Neuronal stem cell (in vitro differentiated cells): ENCODE data around the gene IARS2.

ENCODE experiments used
- DNase-seq: peaks from one replicate; pipeline ENCODE4 v3.0.0-alpha.2; 2013; ENCODE audit warnings: low spot score
- H2AFZ ChIP-seq: one replicate; pipeline ENCODE4 v1.6.1; 2013; ENCODE audit warnings: mild to moderate bottlenecking, low read length, inconsistent platforms
- H2AK5ac ChIP-seq: 2 replicates; pipeline ENCODE4 v1.6.1; 2013; ENCODE audit warnings: low read depth, mild to moderate bottlenecking, inconsistent platforms, low read length, moderate library complexity, mixed read lengths
- H2BK120ac ChIP-seq: 2 replicates; pipeline ENCODE4 v1.6.1; 2013; ENCODE audit warnings: low read depth, mild to moderate bottlenecking, inconsistent platforms, low read length, moderate library complexity, mixed read lengths
- H2BK12ac ChIP-seq: one replicate; pipeline ENCODE4 v1.6.1; 2013; ENCODE audit warnings: low read length, inconsistent platforms
- H2BK15ac ChIP-seq: 2 replicates; pipeline ENCODE4 v1.6.1; 2013; ENCODE audit warnings: mild to moderate bottlenecking, low read length, inconsistent platforms, mixed read lengths
- H2BK5ac ChIP-seq: one replicate; pipeline ENCODE4 v1.6.1; 2013; ENCODE audit warnings: inconsistent platforms, mild to moderate bottlenecking, low read length, moderate library complexity
- H3K14ac ChIP-seq: one replicate; pipeline ENCODE4 v1.6.1; 2013; ENCODE audit warnings: low read length, inconsistent platforms
- H3K18ac ChIP-seq: 2 replicates; pipeline ENCODE4 v1.6.1; 2013; ENCODE audit warnings: low read length, inconsistent platforms
- H3K23ac ChIP-seq: 2 replicates; pipeline ENCODE4 v1.6.1; 2013; ENCODE audit warnings: low read depth, mild to moderate bottlenecking, mixed read lengths, low read length, inconsistent platforms; ENCODE audit not compliant: poor library complexity
- H3K27ac ChIP-seq: replicated peaks from 3 replicates; pipeline ENCODE4 v1.5.1; 2013; ENCODE audit warnings: low read length, inconsistent platforms
- H3K27me3 ChIP-seq, 3 experiments: 2 replicates each; pipeline ENCODE4 v1.6.1; 2013; ENCODE audit warnings: low read length in 3 of 3, mild to moderate bottlenecking in 2 of 3, inconsistent platforms in 1 of 3, low read depth in 1 of 3, mixed read lengths in 1 of 3, moderate library complexity in 1 of 3; ENCODE audit not compliant: control insufficient read depth in 3 of 3, insufficient read depth in 3 of 3
- H3K36me3 ChIP-seq, 2 donors: replicated peaks in 1 of 2; 2 replicates each; pipeline ENCODE4 v1.6.1; 2013; ENCODE audit warnings: low read length in 2 of 2; ENCODE audit not compliant: control insufficient read depth in 2 of 2, insufficient read depth in 2 of 2
- H3K4ac ChIP-seq: 2 replicates; pipeline ENCODE4 v1.6.1; 2013; ENCODE audit warnings: inconsistent platforms, mild to moderate bottlenecking, low read length, moderate library complexity
- H3K4me1 ChIP-seq, 2 donors: 1 replicate in 1 of 2; 2 replicates in 1 of 2; pipeline ENCODE4 v1.6.1; 2013; ENCODE audit warnings: low read length in 2 of 2, low read depth in 1 of 2; ENCODE audit not compliant: control insufficient read depth in 2 of 2, insufficient read depth in 1 of 2
- H3K4me2 ChIP-seq: one replicate; pipeline ENCODE4 v1.6.1; 2013; ENCODE audit warnings: mild to moderate bottlenecking, low read length, inconsistent platforms; ENCODE audit not compliant: insufficient read depth, poor library complexity, severe bottlenecking
- H3K4me3 ChIP-seq, 2 donors: 2 replicates each; pipeline ENCODE4 v1.5.1; 2013; ENCODE audit warnings: low read length in 2 of 2, mild to moderate bottlenecking in 2 of 2, inconsistent platforms in 1 of 2, moderate library complexity in 1 of 2
- H3K79me1 ChIP-seq: one replicate; pipeline ENCODE4 v1.6.1; 2013; ENCODE audit warnings: low read depth, mild to moderate bottlenecking, inconsistent platforms, low read length, moderate library complexity
- H3K9ac ChIP-seq: one replicate; pipeline ENCODE4 v1.6.1; 2013; ENCODE audit warnings: mild to moderate bottlenecking, low read depth, low read length, inconsistent platforms; ENCODE audit not compliant: poor library complexity
- H3K9me3 ChIP-seq, 2 donors: replicated peaks in 1 of 2; 2 replicates each; pipeline versions ENCODE3 to v1.6.1; 2013; ENCODE audit warnings: low read length in 2 of 2, mild to moderate bottlenecking in 2 of 2, inconsistent platforms in 1 of 2, low read depth in 1 of 2, mixed read lengths in 1 of 2, moderate library complexity in 1 of 2; ENCODE audit not compliant: control insufficient read depth in 2 of 2, insufficient read depth in 1 of 2
- H4K8ac ChIP-seq: one replicate; pipeline ENCODE4 v1.6.1; 2013; ENCODE audit warnings: low read depth, mild to moderate bottlenecking, inconsistent platforms, low read length, moderate library complexity
- H4K91ac ChIP-seq: one replicate; pipeline ENCODE4 v1.6.1; 2013; ENCODE audit warnings: low read length, low read depth, mild to moderate bottlenecking, inconsistent platforms; ENCODE audit not compliant: poor library complexity
- WGBS, 2 donors: extraction: QIAGEN DNeasy Blood & Tissue Kit; methylation state at CpG; one replicate each; pipeline ENCODE4 v1.1.7; 2013; ENCODE audit warnings: missing lambda C conversion rate in 2 of 2, mixed read lengths in 1 of 2; ENCODE audit not compliant: insufficient read length in 2 of 2, insufficient replicate concordance in 1 of 2; ENCODE audit errors: extremely low coverage in 2 of 2; 5-methylcytosine and 5-hydroxymethylcytosine counted together

Gene IARS2

DNA sequence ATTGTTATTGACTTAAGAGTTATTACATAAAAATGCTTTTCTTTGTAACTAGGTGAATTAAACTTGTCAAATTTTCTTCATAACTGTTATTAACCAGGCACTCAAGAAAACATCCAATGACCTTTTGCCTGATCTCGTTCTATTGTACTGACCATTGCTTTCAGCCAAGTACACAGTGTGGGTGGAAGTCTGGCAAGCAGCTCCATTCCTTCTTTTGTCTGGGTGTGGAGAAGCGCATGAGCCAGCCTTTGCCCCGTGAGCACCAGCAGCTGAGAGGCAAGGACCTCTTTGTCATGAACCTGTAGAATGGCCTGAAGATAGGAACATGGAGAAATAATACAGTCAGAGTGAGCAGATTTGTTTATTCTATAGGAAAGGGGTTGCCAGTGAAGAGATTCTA is 57.5 kb downstream of the IARS2 start:
- Histone ChIP-seq H3K23ac (no peak overlapping the region), H2BK5ac (no peak overlapping the region), H4K91ac (no peak overlapping the region), H3K18ac (no peak overlapping the region), H3K14ac (no peak overlapping the region), H2AFZ (no peak overlapping the region), H3K79me1 (no peaks in the 10 kb centered on the region), H3K4me1 (peaks cover 2% of the 10 kb centered on the region in 2 donors), H3K4me2 (no peak overlapping the region), H2AK5ac (no peak overlapping the region), H2BK15ac (no peak overlapping the region), H3K27me3 (no peaks in the 10 kb centered on the region), H3K36me3 (peaks cover 7 to 91% of the 10 kb centered on the region in 2 donors), H2BK120ac (no peak overlapping the region), H3K9me3 (no peaks in the 10 kb centered on the region), H3K4me3 (no peak overlapping the region), H4K8ac (no peak overlapping the region), H3K27ac (no peak overlapping the region), H2BK12ac (no peak overlapping the region), H3K4ac (no peak overlapping the region), H3K9ac (no peak overlapping the region)
- no peak for DNase-seq
- WGBS, 2 donors, result no CpG with 5 or more reads among the region's 3 CpGs

DNA sequence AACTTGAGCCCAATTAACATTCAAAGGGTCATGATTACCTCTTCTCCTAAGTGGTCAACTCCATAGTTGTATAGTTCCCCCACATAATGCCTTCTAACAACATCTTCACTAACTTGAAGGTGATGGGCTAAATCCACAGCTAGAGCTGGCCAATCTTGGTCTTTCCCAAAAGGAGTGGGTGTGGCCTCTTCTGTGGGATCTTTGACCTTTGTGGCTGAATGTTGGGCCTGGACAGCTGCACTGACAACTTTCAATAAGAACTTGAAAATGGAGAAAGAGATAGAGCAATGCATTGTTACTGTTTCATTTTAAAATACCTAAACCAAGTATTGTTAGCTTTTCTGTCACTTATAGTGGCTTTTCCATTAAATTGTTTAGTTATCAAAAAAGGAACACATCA is 59.2 kb downstream of the IARS2 start:
- Histone ChIP-seq H2BK12ac (no peak overlapping the region), H2BK15ac (no peak overlapping the region), H3K36me3 (peaks cover 12 to 90% of the 10 kb centered on the region in 2 donors), H3K4me1 (peaks cover 2 to 7% of the 10 kb centered on the region in 2 donors), H3K14ac (no peak overlapping the region), H3K79me1 (no peaks in the 10 kb centered on the region), H3K27ac (no peak overlapping the region), H2BK120ac (no peak overlapping the region), H3K27me3 (no peaks in the 10 kb centered on the region), H3K4me3 (no peak overlapping the region), H3K23ac (no peak overlapping the region), H3K9ac (no peak overlapping the region), H3K18ac (no peak overlapping the region), H2AFZ (no peak overlapping the region), H2BK5ac (no peak overlapping the region), H4K91ac (no peak overlapping the region), H3K4ac (no peak overlapping the region), H2AK5ac (no peak overlapping the region), H4K8ac (no peak overlapping the region), H3K9me3 (no peaks in the 10 kb centered on the region), H3K4me2 (no peak overlapping the region)
- DNase-seq, result no peak

DNA sequence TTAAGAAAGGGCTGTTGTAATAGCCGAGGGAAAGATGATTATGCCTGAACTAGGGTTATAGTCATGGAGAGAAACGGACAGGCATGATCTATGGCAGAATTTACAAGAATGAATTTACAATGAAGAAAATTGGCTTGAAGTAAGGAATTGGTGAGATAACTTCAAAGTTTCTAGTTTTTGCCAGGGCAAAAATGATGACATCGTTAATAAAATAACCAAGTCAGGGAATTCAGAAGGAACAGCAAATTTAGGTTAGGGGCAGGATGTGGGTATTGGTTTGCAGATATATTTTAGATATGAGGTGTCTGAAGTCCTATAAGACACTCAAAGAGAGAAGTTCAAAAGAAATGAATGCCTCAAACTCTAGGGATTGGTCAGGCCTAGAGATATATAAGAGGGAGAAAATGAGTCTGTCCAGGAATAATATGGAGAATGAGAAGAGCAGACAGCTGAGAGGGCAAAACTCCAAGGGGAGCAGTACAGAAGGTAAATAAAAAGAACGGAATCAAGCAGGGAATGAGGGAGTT is 62.8 kb downstream of the IARS2 start:
- no peak for DNase-seq
- H3K27ac ChIP-seq, result no peak overlapping the region
- WGBS, 2 donors, result no CpG with 5 or more reads among the region's 4 CpGs
- no peak overlapping the region for H3K18ac ChIP-seq
- no peaks in the 10 kb centered on the region for H3K9me3 ChIP-seq
- H3K23ac ChIP-seq, result no peak overlapping the region
- no peak overlapping the region for H2BK15ac ChIP-seq
- no peak overlapping the region for H2AK5ac ChIP-seq
- peaks cover 0 to 5% of the 10 kb centered on the region in 2 donors for H3K4me1 ChIP-seq
- no peak overlapping the region for H2BK12ac ChIP-seq
- peaks cover 13 to 87% of the 10 kb centered on the region in 2 donors for H3K36me3 ChIP-seq
- H3K14ac ChIP-seq, result no peak overlapping the region
- no peak overlapping the region for H4K8ac ChIP-seq
- H2BK120ac ChIP-seq, result no peak overlapping the region
- no peaks in the 10 kb centered on the region for H3K79me1 ChIP-seq
- no peak overlapping the region for H3K4ac ChIP-seq
- H4K91ac ChIP-seq, result no peak overlapping the region
- H2BK5ac ChIP-seq, result no peak overlapping the region
- no peak overlapping the region for H3K9ac ChIP-seq
- H2AFZ ChIP-seq, result no peak overlapping the region
- no peaks in the 10 kb centered on the region for H3K27me3 ChIP-seq
- no peak overlapping the region for H3K4me3 ChIP-seq
- no peak overlapping the region for H3K4me2 ChIP-seq

DNA sequence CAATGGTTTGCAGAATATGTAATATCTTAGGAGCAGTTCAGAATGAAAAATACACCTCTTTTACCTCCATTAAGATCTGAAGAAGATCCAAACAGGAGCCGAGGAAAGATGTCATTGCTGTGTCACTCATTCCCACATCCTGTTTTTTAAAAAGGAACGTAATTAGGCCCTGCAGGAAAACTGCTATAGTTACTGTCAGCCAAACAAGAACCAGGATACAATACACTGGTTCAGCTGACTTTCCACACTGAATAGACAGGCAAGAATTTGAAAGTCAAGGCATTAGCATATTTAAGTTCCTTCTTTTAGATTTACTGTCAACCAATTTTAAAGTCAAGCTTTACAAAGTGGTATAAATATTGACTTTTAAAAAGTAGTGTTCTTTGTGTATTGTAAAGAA is 63.8 kb downstream of the IARS2 start:
- WGBS, 2 donors, result no CpG with 5 or more reads among the region's 2 CpGs

More for the DNA sequence above, 63.8 kb downstream of the IARS2 start:
- peaks cover 0 to 5% of the 10 kb centered on the region in 2 donors for H3K4me1 ChIP-seq
- H3K14ac ChIP-seq, result no peak overlapping the region
- no peak overlapping the region for H3K23ac ChIP-seq
- no peak overlapping the region for H2BK5ac ChIP-seq
- H4K8ac ChIP-seq, result no peak overlapping the region
- H3K4me3 ChIP-seq, result no peak overlapping the region
- no peak overlapping the region for H2BK120ac ChIP-seq
- H3K36me3 ChIP-seq, result peaks cover 13 to 83% of the 10 kb centered on the region in 2 donors
- no peak overlapping the region for H3K18ac ChIP-seq
- no peak overlapping the region for H2AFZ ChIP-seq
- H3K4me2 ChIP-seq, result no peak overlapping the region
- H3K9ac ChIP-seq, result no peak overlapping the region
- H3K27me3 ChIP-seq, result no peaks in the 10 kb centered on the region
- no peak overlapping the region for H3K4ac ChIP-seq
- H2BK15ac ChIP-seq, result no peak overlapping the region
- H2BK12ac ChIP-seq, result no peak overlapping the region
- no peak overlapping the region for H2AK5ac ChIP-seq
- H3K9me3 ChIP-seq, result no peaks in the 10 kb centered on the region
- no peak overlapping the region for H3K27ac ChIP-seq
- DNase-seq, result no peak
- H4K91ac ChIP-seq, result no peak overlapping the region
- no peaks in the 10 kb centered on the region for H3K79me1 ChIP-seq
